ENCODE data around the gene OPRD1.

DNA sequence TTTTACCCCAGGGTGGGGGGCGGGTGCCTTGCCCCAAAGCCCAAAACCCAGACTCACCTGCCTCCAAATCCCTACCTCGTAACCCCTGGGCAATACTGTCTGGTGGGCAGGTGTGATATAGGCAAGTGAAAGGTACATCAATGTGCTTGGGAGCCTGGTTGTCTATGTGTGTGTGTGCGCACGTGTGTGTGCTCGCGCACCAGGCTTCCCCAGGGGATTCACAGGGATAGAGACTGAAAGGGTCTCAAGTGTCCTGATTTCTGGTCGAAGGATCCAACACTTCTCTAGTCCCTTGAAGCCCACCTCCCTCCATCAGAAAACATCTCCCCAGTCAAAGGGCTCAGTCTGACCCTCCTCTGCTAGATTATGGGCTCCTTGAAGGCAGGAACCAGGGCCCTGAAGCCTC lies 73.5 kb downstream of the OPRD1 start:
- TF ChIP-seq, protein P1, sequence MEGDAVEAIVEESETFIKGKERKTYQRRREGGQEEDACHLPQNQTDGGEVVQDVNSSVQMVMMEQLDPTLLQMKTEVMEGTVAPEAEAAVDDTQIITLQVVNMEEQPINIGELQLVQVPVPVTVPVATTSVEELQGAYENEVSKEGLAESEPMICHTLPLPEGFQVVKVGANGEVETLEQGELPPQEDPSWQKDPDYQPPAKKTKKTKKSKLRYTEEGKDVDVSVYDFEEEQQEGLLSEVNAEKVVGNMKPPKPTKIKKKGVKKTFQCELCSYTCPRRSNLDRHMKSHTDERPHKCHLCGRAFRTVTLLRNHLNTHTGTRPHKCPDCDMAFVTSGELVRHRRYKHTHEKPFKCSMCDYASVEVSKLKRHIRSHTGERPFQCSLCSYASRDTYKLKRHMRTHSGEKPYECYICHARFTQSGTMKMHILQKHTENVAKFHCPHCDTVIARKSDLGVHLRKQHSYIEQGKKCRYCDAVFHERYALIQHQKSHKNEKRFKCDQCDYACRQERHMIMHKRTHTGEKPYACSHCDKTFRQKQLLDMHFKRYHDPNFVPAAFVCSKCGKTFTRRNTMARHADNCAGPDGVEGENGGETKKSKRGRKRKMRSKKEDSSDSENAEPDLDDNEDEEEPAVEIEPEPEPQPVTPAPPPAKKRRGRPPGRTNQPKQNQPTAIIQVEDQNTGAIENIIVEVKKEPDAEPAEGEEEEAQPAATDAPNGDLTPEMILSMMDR (IDR thresholded peaks at IDR 0.05) = no peak
- TF ChIP-seq POLR2A (IDR thresholded peaks at IDR 0.05) = no peak

Data from transverse colon (tissue), 3 donors.